ENCODE results near the gene EID2. TPM values are rescaled to one million over a fixed set of nuclear protein-coding genes. Genes with fewer than 3 reads are reported as not detected.

The EID2 gene
- total RNA-seq, 1 experiment from 2014 or later, result 14.6 TPM

DNA sequence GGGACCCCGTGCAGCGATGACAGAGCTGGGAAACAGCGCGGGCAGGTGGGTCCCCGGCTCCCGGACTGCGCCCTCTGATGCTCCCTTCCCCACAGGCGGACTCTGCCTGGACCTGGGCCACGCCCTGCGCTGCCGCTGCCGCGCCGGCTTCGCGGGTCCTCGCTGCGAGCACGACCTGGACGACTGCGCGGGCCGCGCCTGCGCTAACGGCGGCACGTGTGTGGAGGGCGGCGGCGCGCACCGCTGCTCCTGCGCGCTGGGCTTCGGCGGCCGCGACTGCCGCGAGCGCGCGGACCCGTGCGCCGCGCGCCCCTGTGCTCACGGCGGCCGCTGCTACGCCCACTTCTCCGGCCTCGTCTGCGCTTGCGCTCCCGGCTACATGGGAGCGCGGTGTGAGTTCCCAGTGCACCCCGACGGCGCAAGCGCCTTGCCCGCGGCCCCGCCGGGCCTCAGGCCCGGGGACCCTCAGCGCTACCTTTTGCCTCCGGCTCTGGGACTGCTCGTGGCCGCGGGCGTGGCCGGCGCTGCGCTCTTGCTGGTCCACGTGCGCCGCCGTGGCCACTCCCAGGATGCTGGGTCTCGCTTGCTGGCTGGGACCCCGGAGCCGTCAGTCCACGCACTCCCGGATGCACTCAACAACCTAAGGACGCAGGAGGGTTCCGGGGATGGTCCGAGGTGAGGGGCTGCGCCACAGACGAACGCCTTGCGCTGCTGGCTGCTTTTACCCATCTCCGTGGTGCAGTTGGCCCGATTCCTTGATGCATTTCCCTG is 32.8 kb downstream of the EID2 start:
- no peak for TF ChIP-seq EZH2 (IDR thresholded peaks at IDR 0.05; ENCODE audit: low read depth)
- TF ChIP-seq, protein P1, sequence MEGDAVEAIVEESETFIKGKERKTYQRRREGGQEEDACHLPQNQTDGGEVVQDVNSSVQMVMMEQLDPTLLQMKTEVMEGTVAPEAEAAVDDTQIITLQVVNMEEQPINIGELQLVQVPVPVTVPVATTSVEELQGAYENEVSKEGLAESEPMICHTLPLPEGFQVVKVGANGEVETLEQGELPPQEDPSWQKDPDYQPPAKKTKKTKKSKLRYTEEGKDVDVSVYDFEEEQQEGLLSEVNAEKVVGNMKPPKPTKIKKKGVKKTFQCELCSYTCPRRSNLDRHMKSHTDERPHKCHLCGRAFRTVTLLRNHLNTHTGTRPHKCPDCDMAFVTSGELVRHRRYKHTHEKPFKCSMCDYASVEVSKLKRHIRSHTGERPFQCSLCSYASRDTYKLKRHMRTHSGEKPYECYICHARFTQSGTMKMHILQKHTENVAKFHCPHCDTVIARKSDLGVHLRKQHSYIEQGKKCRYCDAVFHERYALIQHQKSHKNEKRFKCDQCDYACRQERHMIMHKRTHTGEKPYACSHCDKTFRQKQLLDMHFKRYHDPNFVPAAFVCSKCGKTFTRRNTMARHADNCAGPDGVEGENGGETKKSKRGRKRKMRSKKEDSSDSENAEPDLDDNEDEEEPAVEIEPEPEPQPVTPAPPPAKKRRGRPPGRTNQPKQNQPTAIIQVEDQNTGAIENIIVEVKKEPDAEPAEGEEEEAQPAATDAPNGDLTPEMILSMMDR (conservative IDR thresholded peaks at IDR 0.05), result no peak
- Histone ChIP-seq H3K9me2 (ENCODE audit: insufficient read depth) (no peaks in the 10 kb centered on the region), H3F3A (ENCODE audit: insufficient read depth, low read depth) (peaks cover 4% of the 10 kb centered on the region; the same call in 1 of the 2 replicates), H3K79me2 (ENCODE audit: low read depth) (no peaks in the 10 kb centered on the region), H3K4me2 (peak overlapping the region; percentile 51), H4K20me1 (ENCODE audit: insufficient read depth) (no peaks in the 10 kb centered on the region), H3K36me3 (ENCODE audit: low read depth) (no peaks in the 10 kb centered on the region), H2AFZ (peak overlapping the region; percentile 80), H3K27me3 (ENCODE audit: insufficient read depth, low read depth) (peaks cover 42% of the 10 kb centered on the region), H3K9me3 (ENCODE audit: insufficient read depth, low read depth) (no peaks in the 10 kb centered on the region), H3K27ac (no peak overlapping the region), H3K4me1 (replicated peaks; ENCODE audit: insufficient read depth) (no peaks in the 10 kb centered on the region), H3K4me3 (peak overlapping the region; percentile 48; the same call in 1 of the 2 replicates)
- POLR2A ChIA-PET (ENCODE audit: unreplicated experiment), result interaction anchor here (0.6 to 0.7 kb wide), 4 partner anchors 72 to 669 kb away, joined by 3 to 7 read pairs (median 3); partner anchors contain the start of gene RPS16
- no TSS peak for BruUV-seq (replicated peaks)
- intact Hi-C loops (cut with micrococcal nuclease; ENCODE audit: unreplicated experiment), result no loop called here
- CTCF ChIA-PET, result interaction anchor here (0.6 to 0.7 kb wide), 2 partner anchors 407 to 586 kb away, joined by 3 read pairs; no protein-coding TSS in a partner anchor
- peak in 1 of 2 experiments; percentile 72 for DNase-seq

DNA sequence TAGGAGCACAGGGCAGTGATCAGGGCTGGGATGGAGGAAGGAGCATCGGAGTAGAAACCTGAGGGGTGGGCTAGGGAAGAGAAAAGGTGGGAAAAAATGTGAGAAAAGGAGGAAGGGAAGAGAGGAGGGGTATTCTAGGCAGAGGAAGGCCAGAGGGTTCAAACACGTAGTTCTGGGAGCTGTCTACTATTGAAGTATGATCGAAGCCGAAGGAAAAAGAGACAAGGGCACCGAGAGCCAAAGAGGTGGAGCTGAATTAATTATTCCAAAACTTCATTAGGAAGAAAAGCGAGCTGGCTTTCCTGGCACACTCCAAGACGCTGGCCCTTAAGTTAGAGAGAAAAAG is 33.4 kb downstream of the EID2 start:
- no peak for DNase-seq
- Histone ChIP-seq H3F3A (ENCODE audit: insufficient read depth, low read depth) (peaks cover 4% of the 10 kb centered on the region; the same call in 1 of the 2 replicates), H3K4me2 (peak overlapping the region; percentile 51), H3K4me1 (replicated peaks; ENCODE audit: insufficient read depth) (no peaks in the 10 kb centered on the region), H4K20me1 (ENCODE audit: insufficient read depth) (no peaks in the 10 kb centered on the region), H3K4me3 (peak overlapping the region; percentile 48; the same call in 1 of the 2 replicates), H3K27ac (no peak overlapping the region), H3K27me3 (ENCODE audit: insufficient read depth, low read depth) (peaks cover 42% of the 10 kb centered on the region), H3K79me2 (ENCODE audit: low read depth) (no peaks in the 10 kb centered on the region), H3K9me2 (ENCODE audit: insufficient read depth) (no peaks in the 10 kb centered on the region), H3K36me3 (ENCODE audit: low read depth) (no peaks in the 10 kb centered on the region), H3K9me3 (ENCODE audit: insufficient read depth, low read depth) (no peaks in the 10 kb centered on the region), H2AFZ (no peak overlapping the region)
- no TSS peak for BruUV-seq (replicated peaks)
- ChIA-PET POLR2A (ENCODE audit: unreplicated experiment) (no interaction called here), CTCF (interaction anchor here (0.6 kb wide), 1 partner anchor 586 kb away, joined by 3 read pairs; no protein-coding TSS in a partner anchor)
- TF ChIP-seq, protein P1 (conservative IDR thresholded peaks at IDR 0.05), result no peak
- TF ChIP-seq EZH2 (IDR thresholded peaks at IDR 0.05; ENCODE audit: low read depth), result no peak
- intact Hi-C loops (cut with micrococcal nuclease; ENCODE audit: unreplicated experiment), result no loop called here

DNA sequence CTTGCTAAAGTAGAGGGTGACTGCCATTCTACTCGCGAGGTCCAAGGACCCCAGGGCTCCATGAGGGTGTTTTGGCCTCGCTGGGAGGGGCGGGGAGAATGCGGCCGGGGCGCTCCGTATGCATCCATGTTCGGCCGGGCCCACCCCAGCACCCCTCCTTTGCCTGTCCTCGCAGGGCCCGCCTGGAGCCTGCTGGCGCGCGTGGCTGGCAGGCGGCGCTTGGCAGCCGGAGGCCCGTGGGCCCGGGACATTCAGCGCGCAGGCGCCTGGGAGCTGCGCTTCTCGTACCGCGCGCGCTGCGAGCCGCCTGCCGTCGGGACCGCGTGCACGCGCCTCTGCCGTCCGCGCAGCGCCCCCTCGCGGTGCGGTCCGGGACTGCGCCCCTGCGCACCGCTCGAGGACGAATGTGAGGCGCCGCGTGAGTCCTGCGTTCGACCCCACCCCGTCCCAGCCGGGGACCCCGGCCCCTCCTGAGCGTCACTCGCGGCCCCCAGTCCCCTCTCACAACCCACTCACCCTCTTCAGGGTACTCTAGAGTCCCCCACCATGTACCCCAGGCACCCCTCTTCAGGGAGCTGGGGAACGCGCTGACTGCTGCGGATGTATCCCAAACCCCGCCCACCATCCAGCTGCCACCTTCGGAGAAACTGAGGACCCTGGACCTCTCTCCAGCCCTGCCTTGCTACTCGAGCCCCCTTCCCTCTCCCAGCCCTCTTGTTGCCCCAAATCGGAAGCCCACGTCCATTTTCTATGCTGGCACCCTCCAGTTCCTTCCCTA is 37.1 kb downstream of the EID2 start:
- Histone ChIP-seq H3K4me3 (no peak overlapping the region), H3K79me2 (ENCODE audit: low read depth) (no peaks in the 10 kb centered on the region), H3K27me3 (ENCODE audit: insufficient read depth, low read depth) (peaks cover 61% of the 10 kb centered on the region), H3K4me2 (peak overlapping the region; percentile 42; the same call in 1 of the 2 replicates), H3K36me3 (ENCODE audit: low read depth) (no peaks in the 10 kb centered on the region), H3K9me2 (ENCODE audit: insufficient read depth) (no peaks in the 10 kb centered on the region), H3F3A (ENCODE audit: insufficient read depth, low read depth) (peaks cover 4% of the 10 kb centered on the region; the same call in 1 of the 2 replicates), H2AFZ (no peak overlapping the region), H3K27ac (no peak overlapping the region), H3K4me1 (replicated peaks; ENCODE audit: insufficient read depth) (no peaks in the 10 kb centered on the region), H4K20me1 (ENCODE audit: insufficient read depth) (no peaks in the 10 kb centered on the region), H3K9me3 (ENCODE audit: insufficient read depth, low read depth) (no peaks in the 10 kb centered on the region)
- TF ChIP-seq, protein P1 (conservative IDR thresholded peaks at IDR 0.05), result peak; percentile 75
- no peak for TF ChIP-seq EZH2 (IDR thresholded peaks at IDR 0.05; ENCODE audit: low read depth)
- ChIA-PET POLR2A (ENCODE audit: unreplicated experiment) (no interaction called here), CTCF (interaction anchor here (0.6 kb wide), 1 partner anchor 380 kb away, joined by 6 read pairs; no protein-coding TSS in a partner anchor)
- no TSS peak for BruUV-seq (replicated peaks)
- intact Hi-C loops (cut with micrococcal nuclease; ENCODE audit: unreplicated experiment), result no loop called here
- DNase-seq, result peak in 1 of 2 experiments; percentile 62
